ENCODE data around the gene SSC5D. TPM values are rescaled to one million over a fixed set of nuclear protein-coding genes. Genes with fewer than 3 reads are reported as not detected.

The SSC5D gene
- total RNA-seq, 1 experiment from 2014 or later: 1.5 TPM

DNA sequence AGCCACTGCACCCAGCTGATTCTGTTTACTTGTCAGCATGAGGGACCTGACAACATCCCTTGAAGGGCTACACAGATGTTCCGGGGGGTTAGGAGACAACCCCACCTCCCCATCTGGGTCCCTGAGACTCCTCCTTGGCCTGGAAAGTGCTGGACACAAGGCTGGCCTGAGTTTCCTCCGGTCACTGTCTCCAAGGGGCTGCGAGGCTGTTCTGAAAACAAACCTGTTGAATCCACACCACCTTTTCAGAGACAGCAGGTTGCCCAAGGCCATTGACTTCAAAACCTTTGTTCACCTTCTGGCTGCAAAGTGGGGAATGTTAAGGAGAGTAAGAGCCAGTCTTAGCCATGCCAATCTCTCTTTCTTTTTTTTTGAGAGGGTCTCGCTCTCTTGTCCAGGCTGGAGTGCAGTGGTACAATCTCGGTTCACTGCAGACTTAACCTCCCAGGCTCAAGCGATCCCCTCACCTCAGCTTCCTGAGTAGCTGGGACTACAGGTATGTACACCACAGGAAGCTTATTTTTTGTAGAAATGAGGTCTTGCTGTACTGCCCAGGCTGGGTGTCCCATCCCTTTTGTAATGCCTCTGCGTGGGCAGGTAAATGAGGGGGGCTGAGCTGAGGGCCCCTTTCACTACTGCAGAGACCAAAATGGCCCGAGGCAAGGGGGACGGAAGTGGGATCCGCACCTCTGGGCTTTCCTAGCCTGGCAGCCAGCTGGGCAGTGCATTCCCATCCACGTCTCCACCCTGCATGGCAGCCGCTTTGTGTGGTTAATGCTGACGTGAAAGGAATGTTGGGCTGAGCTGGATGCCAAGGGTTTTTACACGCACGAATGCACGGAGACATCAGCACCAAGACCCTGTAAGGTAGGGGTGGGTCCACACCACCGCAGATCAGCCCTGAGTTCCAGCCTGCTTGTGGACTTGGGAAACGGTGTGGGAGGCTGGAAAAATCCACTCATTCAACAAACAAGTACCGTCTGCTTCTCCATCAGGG, 13.7 kb upstream of the SSC5D start:
- Histone ChIP-seq H3K36me3 (ENCODE audit: control insufficient read depth in 1 of 2, insufficient read depth in 2 of 2, low read length in 2 of 2) (peaks cover 0 to 11% of the 10 kb centered on the region in 2 experiments; a peak in 2 of 4 replicates), H3K9ac (ENCODE audit: low read length) (peak overlapping the region; percentile 90), H3K4me1 (ENCODE audit: control insufficient read depth in 1 of 2, insufficient read depth in 2 of 2, low read length in 2 of 2) (peaks cover 37 to 58% of the 10 kb centered on the region in 2 experiments), H3K79me2 (ENCODE audit: insufficient read depth, low read length) (peaks cover 44% of the 10 kb centered on the region), H3K27me3 (ENCODE audit: insufficient read depth, low read length) (no peaks in the 10 kb centered on the region), H3K4me3 (replicated peaks in 1 of 2; ENCODE audit: low read depth in 1 of 2, low read length in 2 of 2) (peak overlapping the region in 1 of 2 experiments; percentile 1; a peak in 1 of 4 replicates), H2AFZ (ENCODE audit: low read depth, low read length, poor library complexity, severe bottlenecking) (no peak overlapping the region), H4K20me1 (ENCODE audit: insufficient read depth) (no peaks in the 10 kb centered on the region), H3K9me3 (ENCODE audit: control insufficient read depth in 1 of 2, insufficient read depth in 1 of 2, low read depth in 1 of 2, low read length in 2 of 2) (no peaks in the 10 kb centered on the region), H3K27ac (ENCODE audit: low read depth, low read length) (peak overlapping the region; percentile 98), H3K9me2 (ENCODE audit: insufficient read depth) (no peaks in the 10 kb centered on the region), H3K4me2 (ENCODE audit: low read length) (peak overlapping the region; percentile 87)
- TF ChIP-seq, protein P1, sequence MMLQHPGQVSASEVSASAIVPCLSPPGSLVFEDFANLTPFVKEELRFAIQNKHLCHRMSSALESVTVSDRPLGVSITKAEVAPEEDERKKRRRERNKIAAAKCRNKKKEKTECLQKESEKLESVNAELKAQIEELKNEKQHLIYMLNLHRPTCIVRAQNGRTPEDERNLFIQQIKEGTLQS (IDR thresholded peaks at IDR 0.05): no peak
- TF ChIP-seq, protein P2, sequence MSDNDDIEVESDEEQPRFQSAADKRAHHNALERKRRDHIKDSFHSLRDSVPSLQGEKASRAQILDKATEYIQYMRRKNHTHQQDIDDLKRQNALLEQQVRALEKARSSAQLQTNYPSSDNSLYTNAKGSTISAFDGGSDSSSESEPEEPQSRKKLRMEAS (IDR thresholded peaks at IDR 0.05): no peak
- TF ChIP-seq EZH2phosphoT487 (IDR thresholded peaks at IDR 0.05; ENCODE audit: borderline replicate concordance): no peak
- TF ChIP-seq, protein P3, sequence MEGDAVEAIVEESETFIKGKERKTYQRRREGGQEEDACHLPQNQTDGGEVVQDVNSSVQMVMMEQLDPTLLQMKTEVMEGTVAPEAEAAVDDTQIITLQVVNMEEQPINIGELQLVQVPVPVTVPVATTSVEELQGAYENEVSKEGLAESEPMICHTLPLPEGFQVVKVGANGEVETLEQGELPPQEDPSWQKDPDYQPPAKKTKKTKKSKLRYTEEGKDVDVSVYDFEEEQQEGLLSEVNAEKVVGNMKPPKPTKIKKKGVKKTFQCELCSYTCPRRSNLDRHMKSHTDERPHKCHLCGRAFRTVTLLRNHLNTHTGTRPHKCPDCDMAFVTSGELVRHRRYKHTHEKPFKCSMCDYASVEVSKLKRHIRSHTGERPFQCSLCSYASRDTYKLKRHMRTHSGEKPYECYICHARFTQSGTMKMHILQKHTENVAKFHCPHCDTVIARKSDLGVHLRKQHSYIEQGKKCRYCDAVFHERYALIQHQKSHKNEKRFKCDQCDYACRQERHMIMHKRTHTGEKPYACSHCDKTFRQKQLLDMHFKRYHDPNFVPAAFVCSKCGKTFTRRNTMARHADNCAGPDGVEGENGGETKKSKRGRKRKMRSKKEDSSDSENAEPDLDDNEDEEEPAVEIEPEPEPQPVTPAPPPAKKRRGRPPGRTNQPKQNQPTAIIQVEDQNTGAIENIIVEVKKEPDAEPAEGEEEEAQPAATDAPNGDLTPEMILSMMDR (IDR thresholded peaks at IDR 0.05 in 2 of 3, conservative IDR thresholded peaks at IDR 0.05 in 1 of 3; ENCODE audit: borderline replicate concordance in 1 of 3, insufficient read depth in 1 of 3, low read depth in 2 of 3, low read length in 2 of 3): no peak
- TF ChIP-seq, protein P4, sequence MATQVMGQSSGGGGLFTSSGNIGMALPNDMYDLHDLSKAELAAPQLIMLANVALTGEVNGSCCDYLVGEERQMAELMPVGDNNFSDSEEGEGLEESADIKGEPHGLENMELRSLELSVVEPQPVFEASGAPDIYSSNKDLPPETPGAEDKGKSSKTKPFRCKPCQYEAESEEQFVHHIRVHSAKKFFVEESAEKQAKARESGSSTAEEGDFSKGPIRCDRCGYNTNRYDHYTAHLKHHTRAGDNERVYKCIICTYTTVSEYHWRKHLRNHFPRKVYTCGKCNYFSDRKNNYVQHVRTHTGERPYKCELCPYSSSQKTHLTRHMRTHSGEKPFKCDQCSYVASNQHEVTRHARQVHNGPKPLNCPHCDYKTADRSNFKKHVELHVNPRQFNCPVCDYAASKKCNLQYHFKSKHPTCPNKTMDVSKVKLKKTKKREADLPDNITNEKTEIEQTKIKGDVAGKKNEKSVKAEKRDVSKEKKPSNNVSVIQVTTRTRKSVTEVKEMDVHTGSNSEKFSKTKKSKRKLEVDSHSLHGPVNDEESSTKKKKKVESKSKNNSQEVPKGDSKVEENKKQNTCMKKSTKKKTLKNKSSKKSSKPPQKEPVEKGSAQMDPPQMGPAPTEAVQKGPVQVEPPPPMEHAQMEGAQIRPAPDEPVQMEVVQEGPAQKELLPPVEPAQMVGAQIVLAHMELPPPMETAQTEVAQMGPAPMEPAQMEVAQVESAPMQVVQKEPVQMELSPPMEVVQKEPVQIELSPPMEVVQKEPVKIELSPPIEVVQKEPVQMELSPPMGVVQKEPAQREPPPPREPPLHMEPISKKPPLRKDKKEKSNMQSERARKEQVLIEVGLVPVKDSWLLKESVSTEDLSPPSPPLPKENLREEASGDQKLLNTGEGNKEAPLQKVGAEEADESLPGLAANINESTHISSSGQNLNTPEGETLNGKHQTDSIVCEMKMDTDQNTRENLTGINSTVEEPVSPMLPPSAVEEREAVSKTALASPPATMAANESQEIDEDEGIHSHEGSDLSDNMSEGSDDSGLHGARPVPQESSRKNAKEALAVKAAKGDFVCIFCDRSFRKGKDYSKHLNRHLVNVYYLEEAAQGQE (IDR thresholded peaks at IDR 0.05; ENCODE audit: low read depth): no peak
- no peak for TF ChIP-seq EZH2 (IDR thresholded peaks at IDR 0.05)
- TF ChIP-seq YY1 (IDR thresholded peaks at IDR 0.05; ENCODE audit: extremely low read depth, insufficient replicate concordance, low read depth, low read length): no peak
- no peak for TF ChIP-seq ZFX (IDR thresholded peaks at IDR 0.05)
- no peak for TF ChIP-seq ELF1 (IDR thresholded peaks at IDR 0.05; ENCODE audit: borderline replicate concordance, low read depth)
- TF ChIP-seq SRF (IDR thresholded peaks at IDR 0.05; ENCODE audit: low read depth): no peak
- TF ChIP-seq FOSL1 (IDR thresholded peaks at IDR 0.05; ENCODE audit: low read depth): no peak
- no peak for TF ChIP-seq EGR1 (IDR thresholded peaks at IDR 0.05; ENCODE audit: low read depth)
- TF ChIP-seq, protein P5, sequence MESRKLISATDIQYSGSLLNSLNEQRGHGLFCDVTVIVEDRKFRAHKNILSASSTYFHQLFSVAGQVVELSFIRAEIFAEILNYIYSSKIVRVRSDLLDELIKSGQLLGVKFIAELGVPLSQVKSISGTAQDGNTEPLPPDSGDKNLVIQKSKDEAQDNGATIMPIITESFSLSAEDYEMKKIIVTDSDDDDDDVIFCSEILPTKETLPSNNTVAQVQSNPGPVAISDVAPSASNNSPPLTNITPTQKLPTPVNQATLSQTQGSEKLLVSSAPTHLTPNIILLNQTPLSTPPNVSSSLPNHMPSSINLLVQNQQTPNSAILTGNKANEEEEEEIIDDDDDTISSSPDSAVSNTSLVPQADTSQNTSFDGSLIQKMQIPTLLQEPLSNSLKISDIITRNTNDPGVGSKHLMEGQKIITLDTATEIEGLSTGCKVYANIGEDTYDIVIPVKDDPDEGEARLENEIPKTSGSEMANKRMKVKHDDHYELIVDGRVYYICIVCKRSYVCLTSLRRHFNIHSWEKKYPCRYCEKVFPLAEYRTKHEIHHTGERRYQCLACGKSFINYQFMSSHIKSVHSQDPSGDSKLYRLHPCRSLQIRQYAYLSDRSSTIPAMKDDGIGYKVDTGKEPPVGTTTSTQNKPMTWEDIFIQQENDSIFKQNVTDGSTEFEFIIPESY (IDR thresholded peaks at IDR 0.05; ENCODE audit: extremely low read depth, insufficient replicate concordance, low read length): no peak
- no peak for TF ChIP-seq RAD21 (IDR thresholded peaks at IDR 0.05; ENCODE audit: low read depth)
- POLR2A ChIA-PET: interaction anchor here (1.0 to 1.7 kb wide), 2 partner anchors 10 to 13 kb away, joined by 6 read pairs; partner anchors contain the start of genes ISOC2 and NAT14
- intact Hi-C loops (cut with micrococcal nuclease): no loop called here
- RAD21 ChIA-PET (ENCODE audit: low non-redundant PET in 1 of 2, low total read pairs in 2 of 2, uncharacterized antibody in 2 of 2, unreplicated experiment in 2 of 2): interaction anchor here in 1 of 2 experiments (0.5 kb wide), 1 partner anchor 156 kb away, joined by 4 read pairs; no protein-coding TSS in a partner anchor
- CTCF ChIA-PET: no interaction called here
- DNase-seq (ENCODE audit: low read depth, low spot score): no peak
- ATAC-seq: no peak
- BruUV-seq (replicated peaks): no TSS peak
